GM12878 (cell line): ENCODE results near the gene AHCY. TPM values are rescaled to one million over a fixed set of nuclear protein-coding genes. Genes with fewer than 3 reads are reported as not detected.

Experiments used
- ATAC-seq: fragments of 200-7000 bp; cut with Tn5 transposase; 3 replicates; pipeline ENCODE4 v1.9.1; 2020; ENCODE audit warnings: mild to moderate bottlenecking, moderate library complexity
- BruUV-seq: library from RNA; stranded (reverse); fragments of 400-500 nt; replicated peaks from 2 replicates; lab custom pipeline; 2021; lab: Mats Ljungman, UMichigan
- CTCF ChIA-PET: fragments of 300-600 bp; sonication (Branson Sonifier 250); formaldehyde crosslinking; extraction: SDS; loops from one replicate; lab custom pipeline; 2021; ENCODE audit warnings: inconsistent platforms; lab: Yijun Ruan, JAX
- POLR2A ChIA-PET: fragments of 350-600 bp; formaldehyde crosslinking; extraction: SDS; loops from one replicate; lab custom pipeline; 2021; ENCODE audit warnings: inconsistent platforms; lab: Charles Lee
- RAD21 ChIA-PET: fragments of 300-600 bp; sonication (Branson Sonifier 250); formaldehyde crosslinking; loops from one replicate; lab custom pipeline; 2023; ENCODE audit warnings: antibody characterized with exemption; ENCODE audit not compliant: unreplicated experiment; lab: Charles Lee
- SMC1A ChIA-PET: fragments of 300-600 bp; sonication (Branson Sonifier 250); formaldehyde crosslinking; loops from one replicate; lab custom pipeline; 2023; ENCODE audit not compliant: unreplicated experiment, uncharacterized antibody; lab: Charles Lee
- DNase-seq: peaks from one replicate; pipeline ENCODE4 v3.0.0-alpha.2; 2011; ENCODE audit warnings: low read depth, low spot score
- FAIRE-seq: peaks from 3 replicates; lab custom pipeline; 2011; peaks lifted over from hg19 to GRCh38; lab: Jason Lieb, UNC
- H2AFZ ChIP-seq: 2 replicates; pipeline ENCODE4 v1.6.0; 2011; ENCODE audit warnings: low read depth, low read length, control low read depth; ENCODE audit not compliant: control insufficient read depth
- H3K27ac ChIP-seq: 2 replicates; pipeline ENCODE4 v1.5.1; 2011; ENCODE audit warnings: control low read depth; ENCODE audit not compliant: control insufficient read depth, insufficient read depth
- H3K27me3 ChIP-seq, 2 experiments: replicated peaks in 1 of 2; 2 replicates each; pipeline versions ENCODE4 v1.6.0 to v1.6.1; 2011; ENCODE audit warnings: low read length in 1 of 2; ENCODE audit not compliant: control insufficient read depth in 2 of 2, insufficient read depth in 2 of 2
- H3K36me3 ChIP-seq, 2 experiments: 2 replicates each; pipeline ENCODE4 v1.5.1; 2011; ENCODE audit warnings: low read length in 1 of 2; ENCODE audit not compliant: control insufficient read depth in 2 of 2, insufficient read depth in 2 of 2
- H3K4me1 ChIP-seq: 2 replicates; pipeline ENCODE4 v1.6.1; 2011; ENCODE audit warnings: mild to moderate bottlenecking, low read length, moderate library complexity, mixed read lengths; ENCODE audit not compliant: control insufficient read depth, insufficient read depth
- H3K4me2 ChIP-seq: 2 replicates; pipeline ENCODE4 v1.6.0; 2011; ENCODE audit warnings: control low read depth; ENCODE audit not compliant: control insufficient read depth, insufficient read depth
- H3K4me3 ChIP-seq: fragments of 200-600 bp; sonication (generic); 2 replicates; pipeline ENCODE4 v1.5.1; 2016
- H3K79me2 ChIP-seq: 2 replicates; pipeline ENCODE4 v1.6.0; 2011; ENCODE audit warnings: low read length; ENCODE audit not compliant: control insufficient read depth, insufficient read depth
- H3K9ac ChIP-seq: 2 replicates; pipeline ENCODE4 v1.8.0; 2011; ENCODE audit warnings: low read length, control low read depth, mixed read lengths; ENCODE audit not compliant: control insufficient read depth, insufficient read depth
- H3K9me3 ChIP-seq: replicated peaks from 3 replicates; pipeline ENCODE4 v1.5.1; 2011; ENCODE audit warnings: mild to moderate bottlenecking, low read length; ENCODE audit not compliant: control insufficient read depth, insufficient read depth
- H4K20me1 ChIP-seq: 2 replicates; pipeline ENCODE4 v1.6.0; 2011; ENCODE audit not compliant: control insufficient read depth, insufficient read depth
- CBFB ChIP-seq: IDR thresholded peaks from 2 replicates; pipeline ENCODE4 v1.6.1; 2016; ENCODE audit warnings: antibody characterized with exemption, low read depth
- FOXM1 ChIP-seq: IDR thresholded peaks from 2 replicates; pipeline ENCODE4 v1.6.1; 2012; ENCODE audit warnings: low read depth, mild to moderate bottlenecking, inconsistent platforms, low read length, moderate library complexity
- POU2F2 ChIP-seq: IDR thresholded peaks from 3 replicates; pipeline ENCODE4 v1.6.1; 2011; ENCODE audit warnings: low read depth, mild to moderate bottlenecking, low read length, borderline replicate concordance
- SRF ChIP-seq, 2 experiments: IDR thresholded peaks; 2 replicates each; pipeline ENCODE4 v1.6.1; 2011; ENCODE audit warnings: low read depth in 2 of 2, low read length in 2 of 2, mild to moderate bottlenecking in 1 of 2, moderate library complexity in 1 of 2
- ZNF217 ChIP-seq: fragments of 450-650 bp; IDR thresholded peaks from 2 replicates; pipeline ENCODE4 v1.6.1; 2017; ENCODE audit warnings: antibody characterized with exemption, mild to moderate bottlenecking
- WGBS: methylation state at CpG from one replicate; pipeline ENCODE4 v1.1.6; 2016; ENCODE audit warnings: low lambda C conversion rate; ENCODE audit not compliant: insufficient replicate concordance, insufficient coverage; ENCODE audit errors: missing lambda C conversion rate; 5-methylcytosine and 5-hydroxymethylcytosine counted together
- in situ Hi-C: fragments of 300-500 bp; cut with MboI; formaldehyde crosslinking; loops from 9 replicates; pipeline ENCODE4 v1.14.3; 2018; ENCODE audit warnings: mixed read lengths
- intact Hi-C: fragments of 100-400 bp; cut with micrococcal nuclease; formaldehyde crosslinking; loops from one replicate; pipeline ENCODE4 v1.14.2; 2022; ENCODE audit not compliant: unreplicated experiment
- polyA plus RNA-seq, 11 experiments: library from polyadenylated mRNA; depleted of rRNA in 4 of 11; unstranded in 6 of 11; stranded (reverse) in 5 of 11; fragments of >200 nt; fragmentation: Nextera tagmentation in 4 of 11; fragmentation: Illumina TruSeq in 1 of 11; extraction: Ambion mirVana in 4 of 11; extraction: Trizol in 1 of 11; gene quantifications; 1 replicate in 1 of 11; 2 replicates in 10 of 11; pipeline versions ENCODE4 v1.2.1 to v1.2.3, GENCODE V29; 2011 to 2016; ENCODE audit warnings: inconsistent platforms in 2 of 11, missing spikeins in 2 of 11, low read depth in 1 of 11
- total RNA-seq, 4 experiments: library from RNA; depleted of rRNA in 3 of 4; stranded (reverse); fragments of >200 nt in 3 of 4; fragmentation: Illumina TruSeq in 1 of 4; extraction: Trizol in 1 of 4; gene quantifications; 2 replicates each; pipeline versions ENCODE4 v1.2.1 to v1.2.3, GENCODE V29; 2013 to 2021
- TF ChIP-seq, protein P1 (sequence below): fragments of 450-650 bp; conservative IDR thresholded peaks from 2 replicates; pipeline ENCODE4 v1.6.1; 2017; ENCODE audit warnings: mild to moderate bottlenecking, moderate library complexity
- TF ChIP-seq, protein P2 (sequence below): fragments of 450-650 bp; IDR thresholded peaks from 2 replicates; pipeline ENCODE4 v1.6.1; 2017; ENCODE audit warnings: low read depth, mild to moderate bottlenecking, moderate library complexity
- TF ChIP-seq, protein P3 (sequence below): fragments of 450-650 bp; IDR thresholded peaks from 2 replicates; pipeline ENCODE4 v1.6.1; 2018; ENCODE audit warnings: borderline replicate concordance, mild to moderate bottlenecking; ENCODE audit not compliant: partially characterized antibody
- TF ChIP-seq, protein P4 (sequence below): IDR thresholded peaks from 2 replicates; pipeline ENCODE4 v1.6.1; 2011; ENCODE audit warnings: borderline replicate concordance, low read depth, mild to moderate bottlenecking, moderate library complexity, low read length; ENCODE audit not compliant: insufficient read depth, poor library complexity, severe bottlenecking
- TF ChIP-seq, protein P5 (sequence below): fragments of 450-650 bp; IDR thresholded peaks from 2 replicates; pipeline ENCODE4 v1.6.1; 2017; ENCODE audit warnings: mild to moderate bottlenecking, moderate library complexity

AHCY gene
- total and polyA plus RNA-seq, 10 of the 15 experiments (the other 5 are each of a cell fraction or from before 2014, with no cell fraction given): 84.9 to 223 (median 181) TPM

DNA sequence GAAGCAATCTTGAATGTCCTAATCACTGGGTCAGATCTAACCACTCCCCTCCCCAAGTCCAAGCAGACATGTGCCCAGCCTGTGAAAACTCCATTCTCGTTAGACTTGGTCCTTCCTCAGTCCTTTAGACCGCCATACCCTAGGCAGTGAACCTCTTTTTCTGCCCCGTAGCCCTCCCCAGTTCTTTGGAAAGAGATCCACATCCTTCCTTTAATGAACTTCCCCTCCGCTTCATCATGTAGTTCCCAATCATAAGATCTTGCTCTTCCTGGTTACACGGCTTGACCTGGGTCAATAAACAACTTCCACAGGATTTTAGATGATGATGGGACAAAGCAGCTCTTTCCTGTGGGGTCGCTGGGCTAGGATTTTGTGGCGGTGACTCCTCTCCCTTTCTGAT, 9.6 kb downstream of the AHCY start (continued):
- TF ChIP-seq POU2F2 (no peak), FOXM1 (no peak)
- TF ChIP-seq, protein P1, sequence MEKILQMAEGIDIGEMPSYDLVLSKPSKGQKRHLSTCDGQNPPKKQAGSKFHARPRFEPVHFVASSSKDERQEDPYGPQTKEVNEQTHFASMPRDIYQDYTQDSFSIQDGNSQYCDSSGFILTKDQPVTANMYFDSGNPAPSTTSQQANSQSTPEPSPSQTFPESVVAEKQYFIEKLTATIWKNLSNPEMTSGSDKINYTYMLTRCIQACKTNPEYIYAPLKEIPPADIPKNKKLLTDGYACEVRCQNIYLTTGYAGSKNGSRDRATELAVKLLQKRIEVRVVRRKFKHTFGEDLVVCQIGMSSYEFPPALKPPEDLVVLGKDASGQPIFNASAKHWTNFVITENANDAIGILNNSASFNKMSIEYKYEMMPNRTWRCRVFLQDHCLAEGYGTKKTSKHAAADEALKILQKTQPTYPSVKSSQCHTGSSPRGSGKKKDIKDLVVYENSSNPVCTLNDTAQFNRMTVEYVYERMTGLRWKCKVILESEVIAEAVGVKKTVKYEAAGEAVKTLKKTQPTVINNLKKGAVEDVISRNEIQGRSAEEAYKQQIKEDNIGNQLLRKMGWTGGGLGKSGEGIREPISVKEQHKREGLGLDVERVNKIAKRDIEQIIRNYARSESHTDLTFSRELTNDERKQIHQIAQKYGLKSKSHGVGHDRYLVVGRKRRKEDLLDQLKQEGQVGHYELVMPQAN: no peak
- TF ChIP-seq, all 136 proteins: peak for 0

DNA sequence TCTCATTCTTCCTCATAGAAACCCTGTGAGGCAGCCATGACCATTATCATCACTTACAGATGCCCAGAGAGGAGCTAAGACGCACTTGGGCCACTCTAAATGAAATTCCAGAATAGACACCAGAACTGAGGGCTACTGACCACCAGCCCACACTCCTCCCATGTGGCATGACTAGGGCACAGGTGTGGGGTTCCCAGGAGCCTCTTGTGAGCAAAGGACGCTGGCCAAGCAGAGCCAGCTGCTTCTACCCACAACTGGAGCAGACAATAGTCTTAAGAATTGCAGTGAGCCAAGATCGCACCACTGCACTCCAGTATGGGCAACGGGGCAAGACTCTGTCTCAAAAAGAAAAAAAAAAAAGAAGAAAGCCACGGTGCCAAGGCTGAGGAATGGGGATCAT, 10.0 kb downstream of the AHCY start:
- H4K20me1 ChIP-seq: no peaks in the 10 kb centered on the region
- no peak for DNase-seq
- ChIA-PET SMC1A (no interaction called here), RAD21 (no interaction called here), CTCF (no interaction called here), POLR2A (no interaction called here)
- H3K4me3 ChIP-seq: no peak overlapping the region
- no peaks in the 10 kb centered on the region; the same call in 1 of the 2 replicates for H3K4me1 ChIP-seq
- in situ Hi-C loops (no loop called here), intact Hi-C loops (no loop called here)
- no peak for ATAC-seq
- no peak overlapping the region for H3K27ac ChIP-seq
- H3K9ac ChIP-seq: no peak overlapping the region
- TF ChIP-seq, protein P2, sequence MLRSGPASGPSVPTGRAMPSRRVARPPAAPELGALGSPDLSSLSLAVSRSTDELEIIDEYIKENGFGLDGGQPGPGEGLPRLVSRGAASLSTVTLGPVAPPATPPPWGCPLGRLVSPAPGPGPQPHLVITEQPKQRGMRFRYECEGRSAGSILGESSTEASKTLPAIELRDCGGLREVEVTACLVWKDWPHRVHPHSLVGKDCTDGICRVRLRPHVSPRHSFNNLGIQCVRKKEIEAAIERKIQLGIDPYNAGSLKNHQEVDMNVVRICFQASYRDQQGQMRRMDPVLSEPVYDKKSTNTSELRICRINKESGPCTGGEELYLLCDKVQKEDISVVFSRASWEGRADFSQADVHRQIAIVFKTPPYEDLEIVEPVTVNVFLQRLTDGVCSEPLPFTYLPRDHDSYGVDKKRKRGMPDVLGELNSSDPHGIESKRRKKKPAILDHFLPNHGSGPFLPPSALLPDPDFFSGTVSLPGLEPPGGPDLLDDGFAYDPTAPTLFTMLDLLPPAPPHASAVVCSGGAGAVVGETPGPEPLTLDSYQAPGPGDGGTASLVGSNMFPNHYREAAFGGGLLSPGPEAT: no peak
- TF ChIP-seq, protein P3, sequence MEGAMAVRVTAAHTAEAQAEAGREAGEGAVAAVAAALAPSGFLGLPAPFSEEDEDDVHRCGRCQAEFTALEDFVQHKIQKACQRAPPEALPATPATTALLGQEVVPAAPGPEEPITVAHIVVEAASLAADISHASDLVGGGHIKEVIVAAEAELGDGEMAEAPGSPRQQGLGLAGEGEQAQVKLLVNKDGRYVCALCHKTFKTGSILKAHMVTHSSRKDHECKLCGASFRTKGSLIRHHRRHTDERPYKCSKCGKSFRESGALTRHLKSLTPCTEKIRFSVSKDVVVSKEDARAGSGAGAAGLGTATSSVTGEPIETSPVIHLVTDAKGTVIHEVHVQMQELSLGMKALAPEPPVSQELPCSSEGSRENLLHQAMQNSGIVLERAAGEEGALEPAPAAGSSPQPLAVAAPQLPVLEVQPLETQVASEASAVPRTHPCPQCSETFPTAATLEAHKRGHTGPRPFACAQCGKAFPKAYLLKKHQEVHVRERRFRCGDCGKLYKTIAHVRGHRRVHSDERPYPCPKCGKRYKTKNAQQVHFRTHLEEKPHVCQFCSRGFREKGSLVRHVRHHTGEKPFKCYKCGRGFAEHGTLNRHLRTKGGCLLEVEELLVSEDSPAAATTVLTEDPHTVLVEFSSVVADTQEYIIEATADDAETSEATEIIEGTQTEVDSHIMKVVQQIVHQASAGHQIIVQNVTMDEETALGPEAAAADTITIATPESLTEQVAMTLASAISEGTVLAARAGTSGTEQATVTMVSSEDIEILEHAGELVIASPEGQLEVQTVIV: no peak
- TF ChIP-seq FOXM1 (no peak), ZNF217 (no peak), SRF (IDR thresholded peaks at IDR 0.05; ENCODE audit: low read depth in 2 of 2, low read length in 2 of 2) (no peak), CBFB (no peak)
- TF ChIP-seq, protein P4, sequence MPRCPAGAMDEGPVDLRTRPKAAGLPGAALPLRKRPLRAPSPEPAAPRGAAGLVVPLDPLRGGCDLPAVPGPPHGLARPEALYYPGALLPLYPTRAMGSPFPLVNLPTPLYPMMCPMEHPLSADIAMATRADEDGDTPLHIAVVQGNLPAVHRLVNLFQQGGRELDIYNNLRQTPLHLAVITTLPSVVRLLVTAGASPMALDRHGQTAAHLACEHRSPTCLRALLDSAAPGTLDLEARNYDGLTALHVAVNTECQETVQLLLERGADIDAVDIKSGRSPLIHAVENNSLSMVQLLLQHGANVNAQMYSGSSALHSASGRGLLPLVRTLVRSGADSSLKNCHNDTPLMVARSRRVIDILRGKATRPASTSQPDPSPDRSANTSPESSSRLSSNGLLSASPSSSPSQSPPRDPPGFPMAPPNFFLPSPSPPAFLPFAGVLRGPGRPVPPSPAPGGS: no peak
- TF ChIP-seq, protein P5, sequence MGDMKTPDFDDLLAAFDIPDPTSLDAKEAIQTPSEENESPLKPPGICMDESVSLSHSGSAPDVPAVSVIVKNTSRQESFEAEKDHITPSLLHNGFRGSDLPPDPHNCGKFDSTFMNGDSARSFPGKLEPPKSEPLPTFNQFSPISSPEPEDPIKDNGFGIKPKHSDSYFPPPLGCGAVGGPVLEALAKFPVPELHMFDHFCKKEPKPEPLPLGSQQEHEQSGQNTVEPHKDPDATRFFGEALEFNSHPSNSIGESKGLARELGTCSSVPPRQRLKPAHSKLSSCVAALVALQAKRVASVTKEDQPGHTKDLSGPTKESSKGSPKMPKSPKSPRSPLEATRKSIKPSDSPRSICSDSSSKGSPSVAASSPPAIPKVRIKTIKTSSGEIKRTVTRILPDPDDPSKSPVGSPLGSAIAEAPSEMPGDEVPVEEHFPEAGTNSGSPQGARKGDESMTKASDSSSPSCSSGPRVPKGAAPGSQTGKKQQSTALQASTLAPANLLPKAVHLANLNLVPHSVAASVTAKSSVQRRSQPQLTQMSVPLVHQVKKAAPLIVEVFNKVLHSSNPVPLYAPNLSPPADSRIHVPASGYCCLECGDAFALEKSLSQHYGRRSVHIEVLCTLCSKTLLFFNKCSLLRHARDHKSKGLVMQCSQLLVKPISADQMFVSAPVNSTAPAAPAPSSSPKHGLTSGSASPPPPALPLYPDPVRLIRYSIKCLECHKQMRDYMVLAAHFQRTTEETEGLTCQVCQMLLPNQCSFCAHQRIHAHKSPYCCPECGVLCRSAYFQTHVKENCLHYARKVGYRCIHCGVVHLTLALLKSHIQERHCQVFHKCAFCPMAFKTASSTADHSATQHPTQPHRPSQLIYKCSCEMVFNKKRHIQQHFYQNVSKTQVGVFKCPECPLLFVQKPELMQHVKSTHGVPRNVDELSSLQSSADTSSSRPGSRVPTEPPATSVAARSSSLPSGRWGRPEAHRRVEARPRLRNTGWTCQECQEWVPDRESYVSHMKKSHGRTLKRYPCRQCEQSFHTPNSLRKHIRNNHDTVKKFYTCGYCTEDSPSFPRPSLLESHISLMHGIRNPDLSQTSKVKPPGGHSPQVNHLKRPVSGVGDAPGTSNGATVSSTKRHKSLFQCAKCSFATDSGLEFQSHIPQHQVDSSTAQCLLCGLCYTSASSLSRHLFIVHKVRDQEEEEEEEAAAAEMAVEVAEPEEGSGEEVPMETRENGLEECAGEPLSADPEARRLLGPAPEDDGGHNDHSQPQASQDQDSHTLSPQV: no peak
- H3K36me3 ChIP-seq: peaks cover 37 to 42% of the 10 kb centered on the region in 2 experiments
- FAIRE-seq: no peak
- WGBS: 90% methylated on average over 5 of the region's 5 CpGs
- BruUV-seq: no TSS peak
- peaks cover 6% of the 10 kb centered on the region for H3K79me2 ChIP-seq
- H3K27me3 ChIP-seq: no peaks in the 10 kb centered on the region
- H3K4me2 ChIP-seq: no peak overlapping the region
- no peak overlapping the region for H2AFZ ChIP-seq
- no peaks in the 10 kb centered on the region for H3K9me3 ChIP-seq
